Tongue (tissue), 2 donors: ENCODE measurements around the gene RACGAP1. TPM values are rescaled to one million over a fixed set of nuclear protein-coding genes. Genes with fewer than 3 reads are reported as not detected.
"Not testable (repeated sequence)": the region's sequence is repeated elsewhere in the genome, so short reads cannot be mapped to it uniquely, and the experiment has no call there.

Source experiments
- DNase-seq: peaks from one replicate; pipeline ENCODE4 v3.0.0-alpha.2; 2015
- total RNA-seq: library from RNA; depleted of rRNA; stranded (reverse); fragments of >200 nt; gene quantifications from one replicate; pipeline ENCODE4 v1.2.3, GENCODE V29; 2014

The RACGAP1 gene
- total RNA-seq, 1 donor from 2014 or later, result 31.8 TPM

- not testable (repeated sequence) for DNase-seq
Measured at GRCh38 chr12:50030449-50030848, 5.2 kb upstream of the RACGAP1 start.

DNA sequence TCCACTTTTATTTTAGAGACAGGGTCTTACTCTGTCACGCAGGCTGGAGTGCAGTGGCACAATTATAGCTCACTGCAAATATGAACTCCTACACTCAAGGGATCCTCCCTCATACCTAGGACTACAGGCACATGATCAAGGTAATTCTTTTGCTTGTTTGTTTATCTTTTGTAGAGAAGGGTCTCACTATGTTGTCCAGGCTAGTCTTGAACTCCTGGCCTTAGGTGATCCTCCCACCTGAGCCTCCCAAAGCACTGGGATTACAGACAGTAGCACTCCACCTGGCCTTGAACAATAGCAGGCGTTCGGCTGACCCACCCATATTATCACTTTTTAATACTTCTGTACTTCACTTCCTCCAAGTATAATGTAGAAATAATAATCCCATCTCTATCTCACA, 1.4 kb upstream of the RACGAP1 start:
- no peak for DNase-seq

DNA sequence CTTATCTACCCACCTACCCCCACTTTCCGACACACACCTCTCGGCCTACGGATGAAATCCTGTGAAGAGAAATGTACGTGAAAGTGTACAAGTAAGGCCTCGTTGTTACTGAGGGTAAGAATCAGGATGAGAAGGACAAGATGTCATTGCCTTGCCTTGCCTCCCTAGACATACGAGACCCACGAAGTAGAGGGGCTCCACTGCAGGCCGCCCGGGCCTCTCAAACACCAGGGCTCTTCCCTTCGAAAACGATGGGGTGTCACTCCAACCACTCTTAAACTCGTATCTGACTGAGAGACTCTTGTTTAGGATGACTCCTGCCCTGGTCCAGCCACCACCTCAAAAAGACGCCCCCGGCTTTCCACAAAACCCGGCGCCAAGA, 498 bp downstream of the RACGAP1 start:
- peak; percentile 28 for DNase-seq

DNA sequence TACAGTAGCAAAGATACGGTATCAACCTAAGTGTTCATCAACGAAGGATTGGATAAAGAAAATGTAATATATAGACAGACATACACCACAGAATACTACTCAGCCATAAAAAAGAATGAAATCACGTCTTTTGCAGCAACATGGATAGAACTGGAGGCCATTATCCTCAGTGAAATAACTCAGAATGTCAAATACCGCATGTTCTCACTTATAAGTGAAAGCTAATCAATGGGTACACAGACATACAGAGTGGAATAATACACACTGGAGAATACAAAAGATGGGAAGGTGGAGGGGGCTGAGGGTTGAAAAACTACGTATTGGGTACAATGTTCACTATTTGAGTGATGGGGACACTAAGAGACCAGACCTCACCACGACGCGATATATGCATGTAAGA, 1.1 kb downstream of the RACGAP1 start:
- no peak for DNase-seq

DNA sequence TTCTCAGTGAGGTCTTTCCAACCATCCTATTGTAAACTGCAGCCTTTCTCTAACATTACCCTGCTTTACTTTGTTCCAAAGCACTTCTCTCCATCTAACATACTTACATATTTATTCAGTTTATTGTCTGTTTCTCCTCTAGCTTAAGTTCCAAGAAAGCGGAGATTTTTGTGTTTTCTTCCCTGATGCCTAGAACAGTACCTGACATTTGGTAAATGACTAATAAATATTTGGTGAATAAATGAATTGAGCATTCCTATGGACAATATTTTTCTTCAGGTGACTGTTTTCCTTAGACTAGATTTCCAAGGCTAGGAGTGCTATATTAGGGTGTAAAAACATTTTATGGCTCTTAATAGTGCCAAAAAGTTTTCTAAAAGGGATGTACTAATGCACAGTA, 2.4 kb downstream of the RACGAP1 start:
- DNase-seq, result no peak

- DNase-seq, result peak; percentile 46
Measured at GRCh38 chr12:50021031-50021430, 4.3 kb downstream of the RACGAP1 start.

DNA sequence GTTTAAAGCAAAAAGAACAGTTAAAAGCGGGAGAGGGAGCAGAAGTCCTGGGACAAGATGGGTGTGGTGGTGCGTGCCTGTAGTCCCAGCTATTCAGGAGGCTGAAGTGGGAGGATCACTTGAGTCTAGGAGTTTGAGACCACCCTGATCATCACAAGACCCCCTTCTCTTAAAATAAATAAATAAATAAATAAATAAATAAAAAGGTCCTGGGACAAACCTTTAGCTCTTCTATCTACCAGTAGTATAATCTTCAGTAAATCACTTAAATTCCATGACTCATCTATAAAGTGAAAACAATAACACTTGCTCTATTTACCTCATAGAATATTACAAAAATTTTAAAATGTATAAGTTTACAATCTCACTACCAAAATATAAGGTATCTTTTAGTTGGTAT, 5.8 kb downstream of the RACGAP1 start:
- DNase-seq, result no peak

- DNase-seq, result no peak
Measured at GRCh38 chr12:50018968-50019367, 6.3 kb downstream of the RACGAP1 start.

- DNase-seq, result no peak
Measured at GRCh38 chr12:50018154-50018553, 7.1 kb downstream of the RACGAP1 start.

- DNase-seq, result no peak
Measured at GRCh38 chr12:50017641-50018040, 7.7 kb downstream of the RACGAP1 start.

GRCh38 chr12:50016501-50017475, 8.5 kb downstream of the RACGAP1 start:
- DNase-seq, result peak; percentile 69

- DNase-seq, result no peak
Measured at GRCh38 chr12:50014342-50014741, 11.0 kb downstream of the RACGAP1 start.

GRCh38 chr12:50013361-50014147, 11.7 kb downstream of the RACGAP1 start:
- no peak for DNase-seq

- DNase-seq, result no peak
Measured at GRCh38 chr12:50006754-50007442, 18.4 kb downstream of the RACGAP1 start.

DNA sequence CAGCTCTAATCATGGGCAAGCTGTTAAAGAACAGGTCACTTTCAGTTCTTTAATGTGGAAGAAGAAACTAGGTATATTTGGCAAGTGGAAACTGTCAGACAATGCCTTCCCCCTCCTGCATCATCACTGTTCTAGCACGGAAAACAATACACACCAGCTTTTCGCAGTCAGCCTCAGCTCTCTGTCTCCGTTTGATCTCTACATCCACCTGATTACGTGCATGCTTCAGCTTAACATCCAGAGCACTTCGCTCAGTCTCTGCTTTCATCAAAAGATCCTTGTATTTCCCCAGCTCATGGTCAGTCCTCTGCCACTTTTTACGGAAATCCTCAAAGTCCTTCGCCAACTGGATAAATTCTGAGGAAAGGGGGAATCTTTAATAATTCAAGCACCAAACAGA, 19.0 kb downstream of the RACGAP1 start:
- DNase-seq, result no peak

DNA sequence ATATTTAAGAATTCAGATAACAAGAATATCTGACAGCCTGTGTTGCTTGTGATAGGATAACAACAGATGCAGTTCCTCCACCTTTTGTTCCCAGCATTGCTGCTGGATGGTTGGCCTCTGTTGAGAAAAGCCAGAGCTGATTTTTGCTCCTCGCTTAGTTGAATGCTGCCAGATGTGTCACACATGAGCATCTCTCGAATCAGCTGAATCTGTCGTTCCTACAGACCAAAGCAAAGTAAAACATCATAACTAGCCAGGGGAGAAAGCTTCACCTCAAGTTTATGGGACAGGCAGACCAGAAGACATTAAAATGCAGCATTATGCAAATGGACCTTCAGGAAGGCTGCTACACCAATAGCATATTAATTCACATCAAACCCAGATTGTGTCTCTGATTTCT, 20.1 kb downstream of the RACGAP1 start:
- peak; percentile 23 for DNase-seq

DNA sequence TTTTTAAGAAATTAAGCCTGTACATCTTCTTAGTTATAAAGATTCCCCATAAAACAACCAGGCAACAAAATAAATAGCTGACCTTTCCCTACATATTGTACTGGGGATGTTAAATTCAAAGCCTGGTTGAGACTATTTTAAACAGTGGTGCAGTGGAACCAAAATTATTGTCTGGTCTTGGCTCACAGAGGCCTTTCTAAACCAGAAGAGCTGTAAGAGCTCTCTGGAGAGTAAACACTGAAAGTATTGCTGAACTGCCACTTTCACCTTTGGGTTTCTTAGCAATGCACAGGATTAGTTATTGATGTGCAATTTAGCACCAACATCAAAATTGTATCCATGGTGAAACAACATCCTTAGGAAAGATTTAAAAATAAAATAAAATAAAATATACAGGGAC, 20.6 kb downstream of the RACGAP1 start:
- no peak for DNase-seq

GRCh38 chr12:50003595-50003994, 21.7 kb downstream of the RACGAP1 start:
- no peak for DNase-seq

- no peak for DNase-seq
Measured at GRCh38 chr12:49998453-49998852, 26.8 kb downstream of the RACGAP1 start.

DNA sequence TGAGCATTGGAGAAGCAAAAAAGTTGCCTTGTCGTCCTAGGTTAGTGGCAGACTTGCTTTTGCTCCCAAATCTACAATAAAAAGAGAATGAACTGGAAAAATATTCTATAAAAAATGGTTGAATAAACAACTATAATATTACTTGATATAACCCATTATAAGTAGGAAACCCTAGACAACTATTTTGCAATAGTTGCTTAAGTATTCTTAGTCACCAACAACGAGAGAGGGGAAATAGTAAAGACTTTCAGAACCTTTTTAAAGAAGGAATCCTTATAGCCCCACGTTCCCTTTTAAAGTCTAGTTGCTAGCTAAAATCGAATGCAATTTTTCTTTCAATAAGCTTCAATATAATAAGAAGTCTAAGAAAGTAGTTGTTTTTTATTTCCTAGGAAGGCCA, 35.0 kb downstream of the RACGAP1 start:
- no peak for DNase-seq

GRCh38 chr12:49989400-49989799, 35.9 kb downstream of the RACGAP1 start:
- DNase-seq, result not testable (repeated sequence)

- DNase-seq, result no peak
Measured at GRCh38 chr12:49987625-49988303, 37.5 kb downstream of the RACGAP1 start.
